ENCODE results near the gene CEACAM1. TPM values are rescaled to one million over a fixed set of nuclear protein-coding genes. Genes with fewer than 3 reads are reported as not detected.

The CEACAM1 gene
- total RNA-seq, 1 donor from 2014 or later: not detected

DNA sequence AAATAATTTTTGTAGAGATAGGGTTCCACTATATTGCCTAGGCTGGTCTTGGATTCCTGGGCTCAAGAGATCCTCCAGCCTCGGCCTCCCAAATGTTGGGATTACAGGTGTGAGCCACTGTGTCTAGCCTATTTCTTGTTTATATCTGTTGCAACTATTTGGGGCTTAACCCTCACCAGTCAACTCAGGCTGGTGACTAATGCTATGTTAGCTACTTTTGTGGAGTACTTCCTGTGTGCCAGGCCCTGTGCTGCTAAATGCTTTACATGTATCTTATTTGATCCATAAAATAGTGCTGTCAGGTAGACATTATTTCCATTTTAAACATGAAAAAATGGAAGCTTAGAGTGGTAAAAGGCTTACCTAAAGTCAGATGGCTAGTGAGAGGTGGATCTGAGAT is 13.8 kb downstream of the CEACAM1 start:
- no peaks in the 10 kb centered on the region for H3K36me3 Mint-ChIP-seq (ENCODE audit: low read depth)
- H3K4me1 Mint-ChIP-seq (ENCODE audit: low read depth): no peaks in the 10 kb centered on the region
- H3K27ac Mint-ChIP-seq (ENCODE audit: unreplicated experiment): no peak overlapping the region
- H3K4me3 Mint-ChIP-seq (ENCODE audit: unreplicated experiment): no peak overlapping the region
- H3K27me3 Mint-ChIP-seq (ENCODE audit: low read depth): peaks cover 5% of the 10 kb centered on the region
- no peak for DNase-seq (ENCODE audit: low spot score)
- TF ChIP-seq, protein P1, sequence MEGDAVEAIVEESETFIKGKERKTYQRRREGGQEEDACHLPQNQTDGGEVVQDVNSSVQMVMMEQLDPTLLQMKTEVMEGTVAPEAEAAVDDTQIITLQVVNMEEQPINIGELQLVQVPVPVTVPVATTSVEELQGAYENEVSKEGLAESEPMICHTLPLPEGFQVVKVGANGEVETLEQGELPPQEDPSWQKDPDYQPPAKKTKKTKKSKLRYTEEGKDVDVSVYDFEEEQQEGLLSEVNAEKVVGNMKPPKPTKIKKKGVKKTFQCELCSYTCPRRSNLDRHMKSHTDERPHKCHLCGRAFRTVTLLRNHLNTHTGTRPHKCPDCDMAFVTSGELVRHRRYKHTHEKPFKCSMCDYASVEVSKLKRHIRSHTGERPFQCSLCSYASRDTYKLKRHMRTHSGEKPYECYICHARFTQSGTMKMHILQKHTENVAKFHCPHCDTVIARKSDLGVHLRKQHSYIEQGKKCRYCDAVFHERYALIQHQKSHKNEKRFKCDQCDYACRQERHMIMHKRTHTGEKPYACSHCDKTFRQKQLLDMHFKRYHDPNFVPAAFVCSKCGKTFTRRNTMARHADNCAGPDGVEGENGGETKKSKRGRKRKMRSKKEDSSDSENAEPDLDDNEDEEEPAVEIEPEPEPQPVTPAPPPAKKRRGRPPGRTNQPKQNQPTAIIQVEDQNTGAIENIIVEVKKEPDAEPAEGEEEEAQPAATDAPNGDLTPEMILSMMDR (IDR thresholded peaks at IDR 0.05): no peak
- H3K9me3 Mint-ChIP-seq (ENCODE audit: low read depth): peaks cover 3% of the 10 kb centered on the region

DNA sequence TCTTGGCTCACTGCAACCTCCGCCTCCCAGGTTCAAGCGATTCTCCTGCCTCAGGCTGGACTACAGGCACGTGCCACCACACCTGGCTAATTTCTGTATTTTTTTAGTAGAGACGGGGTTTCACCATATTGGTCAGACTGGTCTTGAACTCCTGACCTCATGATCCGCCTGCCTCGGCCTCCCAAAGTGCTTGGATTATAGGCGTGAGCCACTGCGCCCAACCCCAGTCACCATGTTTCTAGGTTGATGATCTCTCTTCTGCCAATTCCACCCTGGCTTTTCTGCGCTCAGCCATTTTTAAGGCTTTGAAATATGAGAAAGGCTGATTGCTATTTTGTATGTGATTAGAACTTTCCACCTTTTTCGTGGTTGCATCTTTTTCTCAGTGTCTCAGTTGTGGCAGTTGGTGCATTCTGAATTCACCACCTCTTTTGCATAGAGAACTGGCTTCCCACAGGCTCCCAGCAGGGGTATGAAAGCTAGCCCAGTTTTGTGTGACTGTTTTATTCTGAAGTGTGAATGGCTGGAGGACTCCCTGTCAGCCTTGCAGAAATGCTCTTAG is 15.5 kb downstream of the CEACAM1 start:
- Mint-ChIP-seq H3K36me3 (ENCODE audit: low read depth) (no peaks in the 10 kb centered on the region), H3K9me3 (ENCODE audit: low read depth) (peaks cover 3% of the 10 kb centered on the region), H3K4me1 (ENCODE audit: low read depth) (no peaks in the 10 kb centered on the region), H3K4me3 (ENCODE audit: unreplicated experiment) (no peak overlapping the region), H3K27ac (ENCODE audit: unreplicated experiment) (no peak overlapping the region), H3K27me3 (ENCODE audit: low read depth) (peaks cover 5% of the 10 kb centered on the region)
- TF ChIP-seq, protein P1 (IDR thresholded peaks at IDR 0.05): no peak
- DNase-seq (ENCODE audit: low spot score): no peak

- H3K27ac Mint-ChIP-seq (ENCODE audit: unreplicated experiment): no peak overlapping the region
- H3K4me3 Mint-ChIP-seq (ENCODE audit: unreplicated experiment): no peak overlapping the region
- H3K27me3 Mint-ChIP-seq (ENCODE audit: low read depth): peaks cover 1% of the 10 kb centered on the region
- peaks cover 3% of the 10 kb centered on the region for H3K9me3 Mint-ChIP-seq (ENCODE audit: low read depth)
- H3K4me1 Mint-ChIP-seq (ENCODE audit: low read depth): no peaks in the 10 kb centered on the region
- DNase-seq (ENCODE audit: low spot score): no peak
- H3K36me3 Mint-ChIP-seq (ENCODE audit: low read depth): no peaks in the 10 kb centered on the region
- TF ChIP-seq, protein P1 (IDR thresholded peaks at IDR 0.05): no peak
These were observed 16.1 kb downstream of the CEACAM1 start for GRCh38 chr19:42512130-42512636.

GRCh38 chr19:42511340-42511739 is 16.9 kb downstream of the CEACAM1 start:
- H3K4me1 Mint-ChIP-seq (ENCODE audit: low read depth): no peaks in the 10 kb centered on the region
- H3K9me3 Mint-ChIP-seq (ENCODE audit: low read depth): no peaks in the 10 kb centered on the region
- no peak overlapping the region for H3K4me3 Mint-ChIP-seq (ENCODE audit: unreplicated experiment)
- no peak overlapping the region for H3K27ac Mint-ChIP-seq (ENCODE audit: unreplicated experiment)
- TF ChIP-seq, protein P1 (IDR thresholded peaks at IDR 0.05): no peak
- no peaks in the 10 kb centered on the region for H3K36me3 Mint-ChIP-seq (ENCODE audit: low read depth)
- no peak for DNase-seq (ENCODE audit: low spot score)
- H3K27me3 Mint-ChIP-seq (ENCODE audit: low read depth): peaks cover 1% of the 10 kb centered on the region

GRCh38 chr19:42508892-42509444 is 19.3 kb downstream of the CEACAM1 start:
- H3K9me3 Mint-ChIP-seq (ENCODE audit: low read depth): no peaks in the 10 kb centered on the region
- TF ChIP-seq, protein P1 (IDR thresholded peaks at IDR 0.05): no peak
- H3K27me3 Mint-ChIP-seq (ENCODE audit: low read depth): no peaks in the 10 kb centered on the region
- H3K27ac Mint-ChIP-seq (ENCODE audit: unreplicated experiment): no peak overlapping the region
- DNase-seq (ENCODE audit: low spot score): no peak
- no peaks in the 10 kb centered on the region for H3K4me1 Mint-ChIP-seq (ENCODE audit: low read depth)
- no peaks in the 10 kb centered on the region for H3K36me3 Mint-ChIP-seq (ENCODE audit: low read depth)
- no peak overlapping the region for H3K4me3 Mint-ChIP-seq (ENCODE audit: unreplicated experiment)
